ENCODE measurements around the gene OR2A2. TPM values are rescaled to one million over a fixed set of nuclear protein-coding genes. Genes with fewer than 3 reads are reported as not detected.
A peak's percentile ranks its signal among the peaks of the same experiment; 100 is the strongest.
"Not testable (repeated sequence)": the region's sequence is repeated elsewhere in the genome, so short reads cannot be mapped to it uniquely, and the experiment has no call there.

Gene OR2A2
- total RNA-seq, 2 donors from 2014 or later, result not detected

GRCh38 chr7:144113651-144114050, 4.3 kb downstream of the OR2A2 start:
- H3K4me1 Mint-ChIP-seq (ENCODE audit: low read depth), result no peaks in the 10 kb centered on the region
- peaks cover 10% of the 10 kb centered on the region for H3K27me3 Mint-ChIP-seq (ENCODE audit: low read depth)

GRCh38 chr7:144118341-144118740, 9.0 kb downstream of the OR2A2 start:
- Mint-ChIP-seq H3K4me3 (no peak overlapping the region), H3K27ac (no peak overlapping the region), H3K36me3 (ENCODE audit: insufficient read depth in 2 of 2) (no peaks in the 10 kb centered on the region), H3K27me3 (ENCODE audit: low read depth) (peaks cover 7% of the 10 kb centered on the region), H3K4me1 (ENCODE audit: low read depth) (no peaks in the 10 kb centered on the region), H3K9me3 (peaks cover 0 to 2% of the 10 kb centered on the region in 2 donors)
- ATAC-seq (replicated peaks in 1 of 2), result no peak
- no peak for DNase-seq

More at GRCh38 chr7:144113651-144114050, 4.3 kb downstream of the OR2A2 start:
- Mint-ChIP-seq H3K4me3 (no peak overlapping the region), H3K9me3 (no peaks in the 10 kb centered on the region), H3K27ac (no peak overlapping the region), H3K36me3 (ENCODE audit: insufficient read depth in 2 of 2) (no peaks in the 10 kb centered on the region)
- ATAC-seq (replicated peaks in 1 of 2) (no peak), DNase-seq (no peak)

- Mint-ChIP-seq H3K4me3 (no peak within 1 kb of the TSS), H3K36me3 (ENCODE audit: insufficient read depth in 2 of 2) (no peaks in the 10 kb centered on the region), H3K4me1 (ENCODE audit: low read depth) (no peaks in the 10 kb centered on the region), H3K27me3 (ENCODE audit: low read depth) (no peaks in the 10 kb centered on the region), H3K9me3 (peaks cover 0 to 2% of the 10 kb centered on the region in 2 donors), H3K27ac (no peak within 1 kb of the TSS)
- DNase-seq (no peak), ATAC-seq (replicated peaks in 1 of 2) (no peak)
These were observed 13.5 kb downstream of the OR2A2 start, which contains the start of gene OR2A14 for GRCh38 chr7:144122876-144123275. Gene OR2A14 (plus strand): TSS chr7:144123176. CDS start chr7:144129113, 5,937 bp downstream.

- peak; percentile 91 for DNase-seq
- no peaks in the 10 kb centered on the region for H3K9me3 Mint-ChIP-seq
- H3K36me3 Mint-ChIP-seq (ENCODE audit: insufficient read depth in 2 of 2), result no peaks in the 10 kb centered on the region
- H3K27me3 Mint-ChIP-seq (ENCODE audit: low read depth), result peaks cover 7% of the 10 kb centered on the region
- no peak overlapping the region for H3K4me3 Mint-ChIP-seq
- no peak overlapping the region for H3K27ac Mint-ChIP-seq
- no peaks in the 10 kb centered on the region for H3K4me1 Mint-ChIP-seq (ENCODE audit: low read depth)
- ATAC-seq (replicated peaks in 1 of 2), result peak; percentile 99 to 100
These were observed 18.4 kb downstream of the OR2A2 start for GRCh38 chr7:144127714-144128334.

GRCh38 chr7:144129601-144130000, 20.2 kb downstream of the OR2A2 start:
- not testable (repeated sequence) for H3K27me3 Mint-ChIP-seq (ENCODE audit: low read depth); H3K4me3 Mint-ChIP-seq; H3K4me1 Mint-ChIP-seq (ENCODE audit: low read depth); H3K36me3 Mint-ChIP-seq (ENCODE audit: insufficient read depth in 2 of 2); H3K27ac Mint-ChIP-seq; DNase-seq; H3K9me3 Mint-ChIP-seq; ATAC-seq (replicated peaks in 1 of 2)

GRCh38 chr7:144130730-144131129, 21.3 kb downstream of the OR2A2 start:
- Mint-ChIP-seq H3K9me3 (no peaks in the 10 kb centered on the region), H3K4me3 (no peak overlapping the region), H3K36me3 (ENCODE audit: insufficient read depth in 2 of 2) (no peaks in the 10 kb centered on the region), H3K27ac (no peak overlapping the region), H3K4me1 (ENCODE audit: low read depth) (no peaks in the 10 kb centered on the region), H3K27me3 (ENCODE audit: low read depth) (peaks cover 7% of the 10 kb centered on the region)
- ATAC-seq (replicated peaks in 1 of 2), result no peak
- no peak for DNase-seq

GRCh38 chr7:144132262-144132661, 22.9 kb downstream of the OR2A2 start:
- peaks cover 7% of the 10 kb centered on the region for H3K27me3 Mint-ChIP-seq (ENCODE audit: low read depth)
- no peak overlapping the region for H3K4me3 Mint-ChIP-seq
- H3K36me3 Mint-ChIP-seq (ENCODE audit: insufficient read depth in 2 of 2), result no peaks in the 10 kb centered on the region
- no peak overlapping the region for H3K27ac Mint-ChIP-seq
- DNase-seq, result no peak
- H3K4me1 Mint-ChIP-seq (ENCODE audit: low read depth), result no peaks in the 10 kb centered on the region
- H3K9me3 Mint-ChIP-seq, result no peaks in the 10 kb centered on the region
- no peak for ATAC-seq (replicated peaks in 1 of 2)

GRCh38 chr7:144133307-144133706, 23.9 kb downstream of the OR2A2 start:
- ATAC-seq (replicated peaks in 1 of 2) (no peak), DNase-seq (no peak)
- no peaks in the 10 kb centered on the region for H3K4me1 Mint-ChIP-seq (ENCODE audit: low read depth)
- peaks cover 7% of the 10 kb centered on the region for H3K27me3 Mint-ChIP-seq (ENCODE audit: low read depth)
- no peaks in the 10 kb centered on the region for H3K9me3 Mint-ChIP-seq
- H3K27ac Mint-ChIP-seq, result no peak overlapping the region
- no peak overlapping the region for H3K4me3 Mint-ChIP-seq
- H3K36me3 Mint-ChIP-seq (ENCODE audit: insufficient read depth in 2 of 2), result no peaks in the 10 kb centered on the region

- Mint-ChIP-seq H3K4me1 (ENCODE audit: low read depth) (no peaks in the 10 kb centered on the region), H3K27me3 (ENCODE audit: low read depth) (peaks cover 7% of the 10 kb centered on the region), H3K4me3 (no peak overlapping the region), H3K27ac (no peak overlapping the region), H3K9me3 (no peaks in the 10 kb centered on the region), H3K36me3 (ENCODE audit: insufficient read depth in 2 of 2) (no peaks in the 10 kb centered on the region)
- ATAC-seq (replicated peaks in 1 of 2) (no peak), DNase-seq (no peak)
These were observed 24.7 kb downstream of the OR2A2 start for GRCh38 chr7:144134116-144134515.

GRCh38 chr7:144137501-144137900, 28.1 kb downstream of the OR2A2 start:
- no peaks in the 10 kb centered on the region for H3K36me3 Mint-ChIP-seq (ENCODE audit: insufficient read depth in 2 of 2)
- H3K4me3 Mint-ChIP-seq, result no peak overlapping the region
- H3K4me1 Mint-ChIP-seq (ENCODE audit: low read depth), result no peaks in the 10 kb centered on the region
- no peak for DNase-seq
- no peaks in the 10 kb centered on the region for H3K9me3 Mint-ChIP-seq
- no peak for ATAC-seq (replicated peaks in 1 of 2)
- H3K27me3 Mint-ChIP-seq (ENCODE audit: low read depth), result no peaks in the 10 kb centered on the region
- no peak overlapping the region for H3K27ac Mint-ChIP-seq

GRCh38 chr7:144142187-144142586, 32.8 kb downstream of the OR2A2 start:
- ATAC-seq (replicated peaks in 1 of 2), result no peak
- H3K27me3 Mint-ChIP-seq (ENCODE audit: low read depth), result no peaks in the 10 kb centered on the region
- H3K36me3 Mint-ChIP-seq (ENCODE audit: insufficient read depth in 2 of 2), result no peaks in the 10 kb centered on the region
- no peaks in the 10 kb centered on the region for H3K4me1 Mint-ChIP-seq (ENCODE audit: low read depth)
- no peak overlapping the region for H3K4me3 Mint-ChIP-seq
- DNase-seq, result no peak
- no peak overlapping the region for H3K27ac Mint-ChIP-seq
- H3K9me3 Mint-ChIP-seq, result peaks cover 0 to 3% of the 10 kb centered on the region in 2 donors

- Mint-ChIP-seq H3K4me3 (no peak overlapping the region), H3K36me3 (ENCODE audit: insufficient read depth in 2 of 2) (peaks cover 7 to 8% of the 10 kb centered on the region in 2 donors), H3K27ac (no peak overlapping the region), H3K27me3 (ENCODE audit: low read depth) (no peaks in the 10 kb centered on the region), H3K9me3 (peaks cover 14 to 15% of the 10 kb centered on the region in 2 donors), H3K4me1 (ENCODE audit: low read depth) (no peaks in the 10 kb centered on the region)
- ATAC-seq (replicated peaks in 1 of 2) (no peak), DNase-seq (no peak)
These were observed 35.0 kb downstream of the OR2A2 start for GRCh38 chr7:144144426-144144825.

GRCh38 chr7:144148224-144148827, 38.9 kb downstream of the OR2A2 start:
- Mint-ChIP-seq H3K4me3 (no peak overlapping the region), H3K36me3 (ENCODE audit: insufficient read depth in 2 of 2) (peaks cover 8 to 9% of the 10 kb centered on the region in 2 donors), H3K27ac (no peak overlapping the region), H3K4me1 (ENCODE audit: low read depth) (no peaks in the 10 kb centered on the region), H3K27me3 (ENCODE audit: low read depth) (no peaks in the 10 kb centered on the region), H3K9me3 (peaks cover 15 to 16% of the 10 kb centered on the region in 2 donors)
- no peak for ATAC-seq (replicated peaks in 1 of 2)
- no peak for DNase-seq

- H3K4me3 Mint-ChIP-seq, result no peak overlapping the region
These were observed 49.5 kb downstream of the OR2A2 start for GRCh38 chr7:144158861-144159260.

More at GRCh38 chr7:144158861-144159260, 49.5 kb downstream of the OR2A2 start:
- ATAC-seq (replicated peaks in 1 of 2), result no peak
- H3K27me3 Mint-ChIP-seq (ENCODE audit: low read depth), result peaks cover 4% of the 10 kb centered on the region
- no peaks in the 10 kb centered on the region for H3K4me1 Mint-ChIP-seq (ENCODE audit: low read depth)
- no peak for DNase-seq
- H3K36me3 Mint-ChIP-seq (ENCODE audit: insufficient read depth in 2 of 2), result no peaks in the 10 kb centered on the region
- no peaks in the 10 kb centered on the region for H3K9me3 Mint-ChIP-seq
- H3K27ac Mint-ChIP-seq, result no peak overlapping the region

Data from activated T-cell treated with anti-CD3 and anti-CD28 coated beads, Interleukin-2, amount 50 U/mL, for 72 hours (primary cell).